ENCODE data around the gene CABLES2.

GRCh38 chr20:62453186-62453808 lies 46.2 kb upstream of the CABLES2 start:
- TF ChIP-seq CTCF (IDR thresholded peaks at IDR 0.05): no peak
- TF ChIP-seq POLR2A (IDR thresholded peaks at IDR 0.05): no peak
